Measurements from ENCODE around the gene ACD. TPM values are rescaled to one million over a fixed set of nuclear protein-coding genes. Genes with fewer than 3 reads are reported as not detected.

ACD gene
- total and polyA plus RNA-seq, 2 of the 4 experiments (the other 2 are of a cell fraction): 15.6 to 31.1 TPM

- WGBS, 2 experiments (ENCODE audit: extremely low coverage in 2 of 2, insufficient read length in 1 of 2): no CpG with 5 or more reads among the region's 2 CpGs
- no peak overlapping the region for H2BK20ac ChIP-seq (ENCODE audit: low read depth, low read length)
- H2BK5ac ChIP-seq (ENCODE audit: low read depth, low read length, poor library complexity, severe bottlenecking): no peak overlapping the region
- no peak overlapping the region for H3K27ac ChIP-seq (ENCODE audit: insufficient read depth, low read length)
- dilution Hi-C loops (cut with HindIII; ENCODE audit: low sequenced_read_pairs, unreplicated experiment) (no loop called here), intact Hi-C loops (cut with micrococcal nuclease) (no loop called here), in situ Hi-C loops (cut with MboI; ENCODE audit: low sequenced_read_pairs) (no loop called here)
- H3K9me1 ChIP-seq (ENCODE audit: insufficient read depth, low read length): peaks cover 8% of the 10 kb centered on the region
- H3K4me3 ChIP-seq (ENCODE audit: insufficient read depth, low read depth, low read length): no peak overlapping the region
- H4K8ac ChIP-seq (ENCODE audit: low read depth in 2 of 2, low read length in 2 of 2): no peak overlapping the region
- H4K91ac ChIP-seq (ENCODE audit: insufficient read depth, low read depth, low read length): no peak overlapping the region
- TF ChIP-seq POLR2A (IDR thresholded peaks at IDR 0.05; ENCODE audit: low read depth, low read length) (no peak), USF2 (IDR thresholded peaks at IDR 0.05; ENCODE audit: low read depth, low read length) (no peak), CEBPB (IDR thresholded peaks at IDR 0.05; ENCODE audit: low read depth, low read length) (peak; percentile 46; the same call in 1 of the 2 replicates)
- ChIA-PET CTCF (no interaction called here), POLR2A (ENCODE audit: unreplicated experiment) (no interaction called here)
- no peak overlapping the region for H2BK15ac ChIP-seq (ENCODE audit: low read depth, low read length)
- H4K5ac ChIP-seq (ENCODE audit: low read depth, low read length): no peak overlapping the region
- peaks cover 4% of the 10 kb centered on the region; the same call in 1 of the 2 replicates for H3K4me1 ChIP-seq (ENCODE audit: control insufficient read depth, insufficient read depth, low read length)
- H2AFZ ChIP-seq (replicated peaks; ENCODE audit: low read length, poor library complexity): no peak overlapping the region
- no TSS peak for BruUV-seq (replicated peaks)
- no peak overlapping the region for H2BK120ac ChIP-seq (ENCODE audit: low read depth, low read length)
- H2AK5ac ChIP-seq (ENCODE audit: low read depth, low read length): no peak overlapping the region
- no peak; the same call in 1 of the 2 replicates for ATAC-seq (ENCODE audit: low read depth)
- no peak overlapping the region for H3K18ac ChIP-seq (ENCODE audit: low read depth, low read length)
- H3K14ac ChIP-seq (replicated peaks; ENCODE audit: low read depth, low read length): no peak overlapping the region
- no peak overlapping the region for H3K4me2 ChIP-seq (ENCODE audit: low read depth, low read length)
- no peak overlapping the region for H2AK9ac ChIP-seq (replicated peaks; ENCODE audit: low read depth, low read length, poor library complexity)
- DNase-seq: peak; percentile 49
- no peaks in the 10 kb centered on the region for H3K27me3 ChIP-seq (ENCODE audit: control insufficient read depth, insufficient read depth, low read length)
- no peak overlapping the region for H3K23ac ChIP-seq (ENCODE audit: low read depth, low read length)
- H3K9ac ChIP-seq (ENCODE audit: low read depth, low read length): no peak overlapping the region
- no peaks in the 10 kb centered on the region for H3K9me3 ChIP-seq (ENCODE audit: control insufficient read depth, insufficient read depth, low read length)
- no peaks in the 10 kb centered on the region; the same call in 1 of the 2 replicates for H3K36me3 ChIP-seq (ENCODE audit: control insufficient read depth, insufficient read depth, low read length)
- H3K79me1 ChIP-seq (ENCODE audit: low read depth in 1 of 2, low read length in 2 of 2): peaks cover 12 to 49% of the 10 kb centered on the region in 2 experiments
- peaks cover 14% of the 10 kb centered on the region for H4K20me1 ChIP-seq (ENCODE audit: insufficient read depth, low read length)
- H3K56ac ChIP-seq (ENCODE audit: extremely low read depth, insufficient read depth, low read length): no peak overlapping the region
- H3K4ac ChIP-seq (ENCODE audit: low read depth, low read length): no peak overlapping the region
Observed at GRCh38 chr16:67708368-67708771, 48.3 kb upstream of the ACD start.

Data from IMR-90 (cell line).